KMS-11 (cell line): ENCODE results near the gene CNMD.

Experiments used
- H2AFZ ChIP-seq: fragments of 200-600 bp; sonication (generic); 2 replicates; pipeline ENCODE4 v1.6.1; 2016; ENCODE audit warnings: antibody characterized with exemption, mixed run types, low read depth
- H3K27ac ChIP-seq: fragments of 200-600 bp; sonication (generic); 2 replicates; pipeline ENCODE4 v1.6.1; 2016; ENCODE audit warnings: mild to moderate bottlenecking, mixed run types
- H3K27me3 ChIP-seq: fragments of 200-600 bp; sonication (generic); 2 replicates; pipeline ENCODE4 v1.6.1; 2017; ENCODE audit warnings: mild to moderate bottlenecking, low read depth, mixed run types, moderate library complexity; ENCODE audit not compliant: insufficient read depth
- H3K36me3 ChIP-seq: fragments of 200-600 bp; sonication (generic); 2 replicates; pipeline ENCODE4 v1.6.1; 2017; ENCODE audit warnings: mild to moderate bottlenecking, mixed run types; ENCODE audit not compliant: insufficient read depth
- H3K4me1 ChIP-seq: fragments of 200-600 bp; sonication (generic); 2 replicates; pipeline ENCODE4 v1.6.1; 2016; ENCODE audit warnings: mild to moderate bottlenecking, low read depth, mixed run types; ENCODE audit not compliant: poor library complexity, severe bottlenecking
- H3K4me2 ChIP-seq: fragments of 200-600 bp; sonication (generic); 2 replicates; pipeline ENCODE4 v1.7.0; 2016; ENCODE audit warnings: mild to moderate bottlenecking, mixed run types
- H3K4me3 ChIP-seq: fragments of 200-600 bp; sonication (generic); IDR thresholded peaks from 2 replicates; pipeline ENCODE4 v1.6.1; 2017; ENCODE audit warnings: low read depth, low read length, mixed read lengths; ENCODE audit not compliant: insufficient read depth
- H3K79me2 ChIP-seq: fragments of 200-600 bp; sonication (generic); 2 replicates; pipeline ENCODE4 v1.6.1; 2016; ENCODE audit warnings: low read depth, mixed run types; ENCODE audit not compliant: insufficient read depth
- H3K9ac ChIP-seq: fragments of 200-600 bp; sonication (generic); 2 replicates; pipeline ENCODE4 v1.6.1; 2016; ENCODE audit warnings: mild to moderate bottlenecking, mixed run types
- H4K20me1 ChIP-seq: fragments of 200-600 bp; sonication (generic); 2 replicates; pipeline ENCODE4 v1.6.1; 2016; ENCODE audit warnings: mild to moderate bottlenecking, mixed run types; ENCODE audit not compliant: insufficient read depth
- CTCF ChIP-seq: fragments of 200-600 bp; sonication (generic); conservative IDR thresholded peaks from 2 replicates; pipeline ENCODE4 v1.6.1; 2017; ENCODE audit warnings: low read depth, mild to moderate bottlenecking, antibody characterized with exemption, low read length, moderate library complexity, mixed read lengths

Gene CNMD

DNA sequence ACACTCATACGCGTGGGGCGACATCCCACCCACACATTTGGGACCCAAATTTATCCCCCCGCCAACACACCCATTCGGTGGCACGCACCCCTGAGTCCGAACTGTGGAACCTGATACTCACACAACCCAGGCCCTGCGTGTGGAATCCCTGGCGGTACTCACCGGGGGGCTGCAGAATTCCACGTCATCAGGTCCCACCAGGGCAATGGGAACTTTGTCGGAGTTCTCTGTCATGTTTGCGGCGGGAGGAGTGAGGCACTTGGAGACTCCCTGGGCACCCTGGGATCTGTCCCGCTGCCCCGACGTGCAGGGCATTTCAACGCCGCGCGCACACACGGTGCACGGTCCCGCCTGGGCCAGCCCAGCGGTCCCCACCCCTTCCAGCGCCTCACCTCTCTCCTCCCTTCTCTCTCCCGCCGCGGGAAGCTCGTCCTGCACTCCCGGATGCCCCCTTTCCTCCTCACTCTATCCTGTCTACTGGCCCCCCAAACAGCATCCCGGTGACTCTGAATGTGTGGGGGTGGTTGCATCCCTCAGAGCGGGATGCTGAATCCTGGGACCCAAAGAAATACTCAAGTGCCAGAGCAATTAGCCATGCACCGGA, at the start of gene CNMD:
Gene CNMD (minus strand): TSS at position 353 of the 604 bp plus-strand sequence. CDS start 119 bp downstream, at position 234.
- peak within 1 kb of the TSS; percentile 30; the same call in 1 of the 2 replicates for H3K9ac ChIP-seq
- no peaks in the 10 kb centered on the region for H4K20me1 ChIP-seq
- H3K79me2 ChIP-seq = no peaks in the 10 kb centered on the region
- no peak within 1 kb of the TSS for H3K27ac ChIP-seq
- H3K27me3 ChIP-seq = no peaks in the 10 kb centered on the region
- no peaks in the 10 kb centered on the region for H3K36me3 ChIP-seq
- no peak within 1 kb of the TSS for H3K4me3 ChIP-seq
- no peaks in the 10 kb centered on the region for H3K4me1 ChIP-seq
- TF ChIP-seq CTCF = no peak
- no peak within 1 kb of the TSS for H3K4me2 ChIP-seq
- H2AFZ ChIP-seq = peak within 1 kb of the TSS; percentile 39

DNA sequence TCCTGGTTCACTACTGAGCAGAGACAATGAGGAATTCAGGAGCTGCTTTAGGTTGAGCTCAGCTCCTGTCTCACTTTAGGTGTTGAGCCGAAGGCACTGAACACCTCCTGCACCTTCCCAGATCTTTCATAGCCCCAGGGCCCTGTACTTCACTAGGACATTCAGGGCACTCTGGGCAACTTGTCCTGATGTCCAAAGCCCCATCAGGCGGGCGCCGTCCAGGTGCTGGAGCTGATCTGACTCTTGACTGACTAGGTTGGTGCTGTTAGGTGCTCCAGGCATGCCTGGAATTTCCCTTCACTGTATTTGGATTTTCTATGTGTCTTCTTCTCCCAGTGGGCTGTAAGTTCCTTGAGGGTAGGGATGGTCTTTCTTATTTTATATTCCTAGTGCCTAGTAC, 48.4 kb upstream of the CNMD start:
- Histone ChIP-seq H2AFZ (no peak overlapping the region), H3K4me3 (no peak overlapping the region)
- TF ChIP-seq CTCF = no peak

DNA sequence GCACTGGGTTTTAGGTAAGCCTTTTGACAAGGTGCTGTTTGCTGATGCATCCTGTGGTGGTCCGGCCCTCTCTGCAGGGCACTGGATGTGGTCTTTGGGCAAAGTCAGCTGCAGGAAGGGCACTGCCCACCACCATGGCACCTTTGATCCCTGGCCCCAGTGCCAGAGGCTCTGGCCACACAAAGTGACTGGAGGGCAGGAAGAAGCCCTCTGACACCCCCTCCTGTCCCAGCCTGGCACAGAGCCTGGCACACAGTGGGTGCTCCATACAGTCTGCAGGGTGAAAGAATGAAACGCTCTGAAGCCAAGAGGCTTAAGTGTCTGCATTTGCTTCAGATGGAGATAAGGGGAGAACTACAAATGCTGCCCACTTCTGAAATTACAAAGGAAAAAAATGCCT, 47.6 kb upstream of the CNMD start:
- H3K4me2 ChIP-seq = no peak overlapping the region
- no peaks in the 10 kb centered on the region for H3K79me2 ChIP-seq
- no peak overlapping the region for H3K4me3 ChIP-seq
- no peak overlapping the region for H3K9ac ChIP-seq
- no peaks in the 10 kb centered on the region for H4K20me1 ChIP-seq
- H3K27ac ChIP-seq = no peak overlapping the region
- H3K36me3 ChIP-seq = no peaks in the 10 kb centered on the region
- H2AFZ ChIP-seq = no peak overlapping the region
- H3K27me3 ChIP-seq = no peaks in the 10 kb centered on the region
- H3K4me1 ChIP-seq = no peaks in the 10 kb centered on the region
- TF ChIP-seq CTCF = no peak

More for the DNA sequence above, 48.4 kb upstream of the CNMD start:
- no peaks in the 10 kb centered on the region for H3K79me2 ChIP-seq
- H3K27me3 ChIP-seq = no peaks in the 10 kb centered on the region
- H3K9ac ChIP-seq = no peak overlapping the region
- H3K4me2 ChIP-seq = no peak overlapping the region
- H4K20me1 ChIP-seq = no peaks in the 10 kb centered on the region
- no peaks in the 10 kb centered on the region for H3K4me1 ChIP-seq
- no peak overlapping the region for H3K27ac ChIP-seq
- no peaks in the 10 kb centered on the region for H3K36me3 ChIP-seq

GRCh38 chr13:52786766-52787165, 47.1 kb upstream of the CNMD start:
- Histone ChIP-seq H3K27me3 (no peaks in the 10 kb centered on the region), H3K27ac (no peak overlapping the region), H3K4me1 (peaks cover 4% of the 10 kb centered on the region), H3K79me2 (no peaks in the 10 kb centered on the region), H4K20me1 (no peaks in the 10 kb centered on the region), H2AFZ (no peak overlapping the region), H3K4me3 (no peak overlapping the region), H3K9ac (no peak overlapping the region), H3K36me3 (no peaks in the 10 kb centered on the region), H3K4me2 (no peak overlapping the region)
- no peak for TF ChIP-seq CTCF
